Panc1 (cell line): ENCODE results near the gene PGM3. TPM values are rescaled to one million over a fixed set of nuclear protein-coding genes. Genes with fewer than 3 reads are reported as not detected.

ENCODE experiments used
- ATAC-seq: fragments of 200-7000 bp; cut with Tn5 transposase; 2 replicates; pipeline ENCODE4 v1.9.1; 2020; ENCODE audit warnings: mild to moderate bottlenecking, moderate library complexity
- BruUV-seq: library from RNA; stranded (reverse); fragments of 400-500 nt; replicated peaks from 2 replicates; lab custom pipeline; 2021; lab: Mats Ljungman, UMichigan
- CTCF ChIA-PET: fragments of 300-600 bp; sonication (Branson Sonifier 250); formaldehyde crosslinking; loops from one replicate; lab custom pipeline; 2022; ENCODE audit warnings: antibody characterized with exemption; lab: Charles Lee
- POLR2A ChIA-PET: fragments of 300-600 bp; sonication (Branson Sonifier 250); formaldehyde crosslinking; loops from one replicate; lab custom pipeline; 2022; ENCODE audit warnings: antibody characterized with exemption; lab: Charles Lee
- DNase-seq: peaks from one replicate; pipeline ENCODE4 v3.0.0-alpha.2; 2010; ENCODE audit warnings: low read depth, low spot score
- H3K27ac ChIP-seq: 2 replicates; pipeline ENCODE4 v1.5.1; 2011; ENCODE audit warnings: mild to moderate bottlenecking, low read length, inconsistent platforms
- H3K27me3 ChIP-seq: fragments of 200-500 bp; sonication (Bioruptor generic); 2 replicates; pipeline ENCODE4 v1.6.0; 2014; ENCODE audit warnings: low read length, inconsistent platforms; ENCODE audit not compliant: control insufficient read depth, insufficient read depth
- H3K36me3 ChIP-seq: fragments of 200-500 bp; sonication (Bioruptor generic); 2 replicates; pipeline ENCODE4 v1.5.1; 2014; ENCODE audit warnings: inconsistent platforms, mild to moderate bottlenecking, low read length, moderate library complexity; ENCODE audit not compliant: control insufficient read depth, insufficient read depth
- H3K4me1 ChIP-seq: 2 replicates; pipeline ENCODE4 v1.5.1; 2011; ENCODE audit warnings: inconsistent platforms, mild to moderate bottlenecking, low read length, moderate library complexity; ENCODE audit not compliant: control insufficient read depth, insufficient read depth
- H3K4me3 ChIP-seq, 2 experiments: 2 replicates each; pipeline ENCODE4 v1.5.1; 2011 to 2012; ENCODE audit warnings: low read depth in 2 of 2, low read length in 2 of 2, mild to moderate bottlenecking in 2 of 2, inconsistent platforms in 1 of 2, moderate library complexity in 1 of 2
- H3K9me3 ChIP-seq: fragments of 200-500 bp; sonication (Bioruptor generic); 2 replicates; pipeline ENCODE4 v1.5.1; 2014; ENCODE audit warnings: low read depth, mild to moderate bottlenecking, inconsistent platforms, low read length, moderate library complexity; ENCODE audit not compliant: control insufficient read depth, insufficient read depth
- POLR2AphosphoS5 ChIP-seq: IDR thresholded peaks from 2 replicates; pipeline ENCODE4 v1.6.1; 2012; ENCODE audit warnings: mild to moderate bottlenecking, low read depth, low read length, moderate library complexity
- SIN3A ChIP-seq: IDR thresholded peaks from 2 replicates; pipeline ENCODE4 v1.6.1; 2012; ENCODE audit warnings: low read depth, mild to moderate bottlenecking, low read length, moderate library complexity, borderline replicate concordance; ENCODE audit not compliant: insufficient read depth
- TCF7L2 ChIP-seq: IDR thresholded peaks from 2 replicates; pipeline ENCODE4 v1.6.1; 2011; ENCODE audit warnings: mild to moderate bottlenecking, low read depth, low read length, inconsistent platforms
- in situ Hi-C: cut with HindIII; loops from 2 replicates; pipeline ENCODE4 v1.10.0; 2016; ENCODE audit warnings: low sequenced_read_pairs, low pct_unique_long_range_greater_than_20kb
- intact Hi-C: fragments of 100-400 bp; cut with micrococcal nuclease; formaldehyde crosslinking; loops from one replicate; pipeline ENCODE4 v1.10.0; 2022; ENCODE audit not compliant: unreplicated experiment
- total RNA-seq: library from RNA; stranded (reverse); gene quantifications from one replicate; pipeline ENCODE4 v1.2.1, GENCODE V29; 2021; ENCODE audit not compliant: unreplicated experiment
- TF ChIP-seq, protein P1 (sequence below), 2 experiments: IDR thresholded peaks; 2 replicates each; pipeline ENCODE4 v1.6.1; 2011 to 2012; ENCODE audit warnings: low read depth in 2 of 2, control low read depth in 1 of 2, low read length in 1 of 2, mild to moderate bottlenecking in 1 of 2, moderate library complexity in 1 of 2; ENCODE audit not compliant: insufficient read depth in 1 of 2
- TF ChIP-seq, protein P2 (sequence below): fragments of 450-650 bp; IDR thresholded peaks from 2 replicates; pipeline ENCODE4 v1.5.1; 2017; ENCODE audit warnings: mild to moderate bottlenecking

PGM3 gene
- total RNA-seq, 1 experiment from 2014 or later: 55.2 TPM

DNA sequence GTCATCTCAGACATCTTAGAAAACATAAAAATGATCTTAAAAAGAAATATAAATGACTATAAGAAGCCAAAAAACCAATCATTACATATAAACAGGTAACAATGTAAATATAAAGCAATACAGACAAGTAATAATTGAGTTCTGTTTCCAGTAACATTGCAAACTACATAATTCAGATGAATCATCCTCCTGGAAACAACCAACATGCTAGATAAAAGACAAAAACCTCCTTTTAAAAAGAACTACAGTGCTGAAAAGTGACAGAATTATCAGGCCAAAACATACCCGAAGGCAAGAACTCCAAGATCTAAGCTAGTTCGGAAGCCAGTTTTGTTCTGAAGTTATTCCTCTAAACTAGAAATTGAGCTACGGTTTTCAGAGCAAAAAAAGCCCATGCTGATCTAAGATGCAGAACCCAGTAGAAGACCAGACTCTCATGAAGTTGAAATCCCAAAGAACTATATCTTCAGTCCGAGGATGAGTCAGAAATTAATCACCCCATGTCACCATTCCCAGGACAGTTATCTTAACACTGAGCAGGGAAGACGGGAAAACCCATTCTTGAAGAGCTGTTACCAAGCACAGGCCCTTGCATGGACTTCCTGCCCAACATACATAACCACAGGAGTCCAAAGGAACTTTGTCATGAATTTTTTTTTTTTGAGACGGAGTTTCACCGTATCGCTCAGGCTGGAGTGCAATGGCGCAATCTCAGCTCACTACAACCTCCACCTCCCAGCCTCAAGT is 9.8 kb downstream of the PGM3 start:
- Histone ChIP-seq H3K27me3 (no peaks in the 10 kb centered on the region), H3K4me1 (no peaks in the 10 kb centered on the region), H3K4me3 (no peak overlapping the region), H3K36me3 (peaks cover 36% of the 10 kb centered on the region), H3K9me3 (no peaks in the 10 kb centered on the region), H3K27ac (no peak overlapping the region)
- no peak for DNase-seq
- TF ChIP-seq, protein P1, sequence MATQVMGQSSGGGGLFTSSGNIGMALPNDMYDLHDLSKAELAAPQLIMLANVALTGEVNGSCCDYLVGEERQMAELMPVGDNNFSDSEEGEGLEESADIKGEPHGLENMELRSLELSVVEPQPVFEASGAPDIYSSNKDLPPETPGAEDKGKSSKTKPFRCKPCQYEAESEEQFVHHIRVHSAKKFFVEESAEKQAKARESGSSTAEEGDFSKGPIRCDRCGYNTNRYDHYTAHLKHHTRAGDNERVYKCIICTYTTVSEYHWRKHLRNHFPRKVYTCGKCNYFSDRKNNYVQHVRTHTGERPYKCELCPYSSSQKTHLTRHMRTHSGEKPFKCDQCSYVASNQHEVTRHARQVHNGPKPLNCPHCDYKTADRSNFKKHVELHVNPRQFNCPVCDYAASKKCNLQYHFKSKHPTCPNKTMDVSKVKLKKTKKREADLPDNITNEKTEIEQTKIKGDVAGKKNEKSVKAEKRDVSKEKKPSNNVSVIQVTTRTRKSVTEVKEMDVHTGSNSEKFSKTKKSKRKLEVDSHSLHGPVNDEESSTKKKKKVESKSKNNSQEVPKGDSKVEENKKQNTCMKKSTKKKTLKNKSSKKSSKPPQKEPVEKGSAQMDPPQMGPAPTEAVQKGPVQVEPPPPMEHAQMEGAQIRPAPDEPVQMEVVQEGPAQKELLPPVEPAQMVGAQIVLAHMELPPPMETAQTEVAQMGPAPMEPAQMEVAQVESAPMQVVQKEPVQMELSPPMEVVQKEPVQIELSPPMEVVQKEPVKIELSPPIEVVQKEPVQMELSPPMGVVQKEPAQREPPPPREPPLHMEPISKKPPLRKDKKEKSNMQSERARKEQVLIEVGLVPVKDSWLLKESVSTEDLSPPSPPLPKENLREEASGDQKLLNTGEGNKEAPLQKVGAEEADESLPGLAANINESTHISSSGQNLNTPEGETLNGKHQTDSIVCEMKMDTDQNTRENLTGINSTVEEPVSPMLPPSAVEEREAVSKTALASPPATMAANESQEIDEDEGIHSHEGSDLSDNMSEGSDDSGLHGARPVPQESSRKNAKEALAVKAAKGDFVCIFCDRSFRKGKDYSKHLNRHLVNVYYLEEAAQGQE (IDR thresholded peaks at IDR 0.05; ENCODE audit: insufficient read depth in 1 of 2, low read depth in 2 of 2, low read length in 1 of 2): no peak
- TF ChIP-seq POLR2AphosphoS5: no peak
- TF ChIP-seq TCF7L2: no peak
- TF ChIP-seq SIN3A: no peak
- TF ChIP-seq, protein P2, sequence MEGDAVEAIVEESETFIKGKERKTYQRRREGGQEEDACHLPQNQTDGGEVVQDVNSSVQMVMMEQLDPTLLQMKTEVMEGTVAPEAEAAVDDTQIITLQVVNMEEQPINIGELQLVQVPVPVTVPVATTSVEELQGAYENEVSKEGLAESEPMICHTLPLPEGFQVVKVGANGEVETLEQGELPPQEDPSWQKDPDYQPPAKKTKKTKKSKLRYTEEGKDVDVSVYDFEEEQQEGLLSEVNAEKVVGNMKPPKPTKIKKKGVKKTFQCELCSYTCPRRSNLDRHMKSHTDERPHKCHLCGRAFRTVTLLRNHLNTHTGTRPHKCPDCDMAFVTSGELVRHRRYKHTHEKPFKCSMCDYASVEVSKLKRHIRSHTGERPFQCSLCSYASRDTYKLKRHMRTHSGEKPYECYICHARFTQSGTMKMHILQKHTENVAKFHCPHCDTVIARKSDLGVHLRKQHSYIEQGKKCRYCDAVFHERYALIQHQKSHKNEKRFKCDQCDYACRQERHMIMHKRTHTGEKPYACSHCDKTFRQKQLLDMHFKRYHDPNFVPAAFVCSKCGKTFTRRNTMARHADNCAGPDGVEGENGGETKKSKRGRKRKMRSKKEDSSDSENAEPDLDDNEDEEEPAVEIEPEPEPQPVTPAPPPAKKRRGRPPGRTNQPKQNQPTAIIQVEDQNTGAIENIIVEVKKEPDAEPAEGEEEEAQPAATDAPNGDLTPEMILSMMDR: no peak
- POLR2A ChIA-PET: interaction anchor here (1.2 kb wide), 1 partner anchor 53 kb away, joined by 3 read pairs; no protein-coding TSS in a partner anchor
- CTCF ChIA-PET: no interaction called here
- BruUV-seq: no TSS peak
- no peak for ATAC-seq
- intact Hi-C loops (no loop called here), in situ Hi-C loops (no loop called here)

DNA sequence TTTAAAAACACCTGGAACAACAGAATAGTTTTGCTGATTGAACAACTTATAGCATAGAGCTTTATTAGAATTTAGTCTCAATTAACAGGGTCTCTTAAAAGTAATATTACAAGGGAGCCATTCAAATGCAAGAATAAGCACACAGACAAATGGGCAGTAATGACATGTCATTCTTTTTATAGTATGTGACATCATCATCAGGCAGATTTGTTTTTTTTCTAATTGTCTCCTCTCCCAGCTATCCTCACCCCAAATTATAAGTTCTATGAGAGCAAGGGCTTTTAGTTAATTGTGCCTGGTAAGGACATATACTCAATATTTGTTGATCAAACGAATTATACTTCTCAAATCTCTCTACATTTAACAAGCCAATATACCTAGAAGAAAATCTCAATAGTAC is 11.0 kb downstream of the PGM3 start:
- POLR2A ChIA-PET: no interaction called here
- CTCF ChIA-PET: no interaction called here
- Histone ChIP-seq H3K27ac (no peak overlapping the region), H3K27me3 (no peaks in the 10 kb centered on the region), H3K4me3 (no peak overlapping the region), H3K36me3 (peaks cover 28% of the 10 kb centered on the region), H3K4me1 (no peaks in the 10 kb centered on the region), H3K9me3 (no peaks in the 10 kb centered on the region)
- intact Hi-C loops: no loop called here
- no peak for ATAC-seq
- TF ChIP-seq, protein P1 (IDR thresholded peaks at IDR 0.05; ENCODE audit: insufficient read depth in 1 of 2, low read depth in 2 of 2, low read length in 1 of 2): no peak
- TF ChIP-seq POLR2AphosphoS5 (no peak), TCF7L2 (no peak), SIN3A (no peak)
- TF ChIP-seq, protein P2: no peak
- no peak for DNase-seq
- in situ Hi-C loops: no loop called here
- BruUV-seq: no TSS peak
